Endodermal cell (in vitro differentiated cells): ENCODE data around the gene RBBP6. TPM values are rescaled to one million over a fixed set of nuclear protein-coding genes. Genes with fewer than 3 reads are reported as not detected.

Experiments used
- DNase-seq: peaks from one replicate; pipeline ENCODE4 v3.0.0-alpha.2; 2017
- H3K27ac ChIP-seq: 2 replicates; pipeline ENCODE4 v1.5.1; 2013; ENCODE audit warnings: mild to moderate bottlenecking, low read depth, low read length, moderate library complexity
- H3K27me3 ChIP-seq: 2 replicates; pipeline ENCODE4 v1.6.1; 2013; ENCODE audit warnings: mild to moderate bottlenecking, low read length, moderate library complexity; ENCODE audit not compliant: insufficient read depth, control insufficient read depth, poor library complexity, severe bottlenecking
- H3K36me3 ChIP-seq: 2 replicates; pipeline ENCODE4 v1.7.0; 2013; ENCODE audit warnings: mild to moderate bottlenecking, low read length, moderate library complexity; ENCODE audit not compliant: control insufficient read depth, insufficient read depth
- H3K4me1 ChIP-seq: one replicate; pipeline ENCODE4 v1.7.0; 2013; ENCODE audit warnings: low read length; ENCODE audit not compliant: control insufficient read depth, insufficient read depth
- H3K4me3 ChIP-seq: 2 replicates; pipeline ENCODE4 v1.5.1; 2013; ENCODE audit warnings: mild to moderate bottlenecking, low read length, moderate library complexity
- H3K9ac ChIP-seq: 2 replicates; pipeline ENCODE4 v1.6.1; 2013; ENCODE audit warnings: mild to moderate bottlenecking, low read length, moderate library complexity; ENCODE audit not compliant: poor library complexity, severe bottlenecking; ENCODE audit errors: extremely low read depth
- H3K9me3 ChIP-seq: 2 replicates; pipeline ENCODE4 v1.6.1; 2013; ENCODE audit warnings: mild to moderate bottlenecking, low read length, moderate library complexity; ENCODE audit not compliant: control insufficient read depth
- H3K27ac Mint-ChIP-seq: 2 replicates; pipeline ENCODE4 v1.8.0; 2020; ENCODE audit warnings: mixed read lengths
- H3K27me3 Mint-ChIP-seq: 2 replicates; pipeline ENCODE4 v1.8.0; 2021; ENCODE audit warnings: mild to moderate bottlenecking, mixed read lengths; ENCODE audit not compliant: insufficient read depth
- H3K36me3 Mint-ChIP-seq: 2 replicates; pipeline ENCODE4 v1.8.0; 2020; ENCODE audit warnings: low read depth, mixed read lengths
- H3K4me1 Mint-ChIP-seq: 2 replicates; pipeline ENCODE4 v1.8.0; 2020; ENCODE audit warnings: mixed read lengths
- H3K4me3 Mint-ChIP-seq: 2 replicates; pipeline ENCODE4 v1.8.0; 2020; ENCODE audit warnings: mild to moderate bottlenecking, moderate library complexity, mixed read lengths
- H3K9me3 Mint-ChIP-seq: 2 replicates; pipeline ENCODE4 v1.8.0; 2020; ENCODE audit warnings: mild to moderate bottlenecking, mixed read lengths
- WGBS, 2 experiments: methylation state at CpG; one replicate each; pipeline versions ENCODE4 v1.1.5 to v1.1.7; 2013; ENCODE audit warnings: missing lambda C conversion rate in 2 of 2, mixed read lengths in 1 of 2; ENCODE audit not compliant: insufficient coverage in 1 of 2, insufficient read length in 1 of 2; 5-methylcytosine and 5-hydroxymethylcytosine counted together
- total RNA-seq, 2 donors: library from RNA; stranded (reverse); fragmentation: NEBNext Ultra II Directional in 1 of 2; extraction: Animal tissue kit (Norgen Biotek cat#: 25700) in 1 of 2; gene quantifications; 2 replicates in 1 of 2; 3 replicates in 1 of 2; pipeline ENCODE4 v1.2.1, GENCODE V29; 2021
- TF ChIP-seq, protein P1 (sequence below): fragments of 200-600 bp; sonication (generic); conservative IDR thresholded peaks from 2 replicates; pipeline ENCODE4 v1.5.0; 2021; ENCODE audit warnings: antibody characterized with exemption, mild to moderate bottlenecking

Gene RBBP6
- total RNA-seq, 2 donors from 2014 or later: 70.3 to 76.6 TPM

GRCh38 chr16:24577167-24577566 is 37.8 kb downstream of the RBBP6 start:
- Mint-ChIP-seq H3K4me3 (no peak overlapping the region), H3K27ac (no peak overlapping the region), H3K36me3 (peaks cover 22% of the 10 kb centered on the region), H3K9me3 (peaks cover 35% of the 10 kb centered on the region), H3K4me1 (peaks cover 2% of the 10 kb centered on the region), H3K27me3 (no peaks in the 10 kb centered on the region)
- no peak overlapping the region for H3K9ac ChIP-seq
- no peak overlapping the region for H3K4me3 ChIP-seq
- peaks cover 10% of the 10 kb centered on the region for H3K9me3 ChIP-seq
- H3K36me3 ChIP-seq: peaks cover 10% of the 10 kb centered on the region
- no peaks in the 10 kb centered on the region for H3K27me3 ChIP-seq
- WGBS, 2 experiments: 83 to 92% methylated on average over 7 to 11 of the region's 11 CpGs
- TF ChIP-seq, protein P1, sequence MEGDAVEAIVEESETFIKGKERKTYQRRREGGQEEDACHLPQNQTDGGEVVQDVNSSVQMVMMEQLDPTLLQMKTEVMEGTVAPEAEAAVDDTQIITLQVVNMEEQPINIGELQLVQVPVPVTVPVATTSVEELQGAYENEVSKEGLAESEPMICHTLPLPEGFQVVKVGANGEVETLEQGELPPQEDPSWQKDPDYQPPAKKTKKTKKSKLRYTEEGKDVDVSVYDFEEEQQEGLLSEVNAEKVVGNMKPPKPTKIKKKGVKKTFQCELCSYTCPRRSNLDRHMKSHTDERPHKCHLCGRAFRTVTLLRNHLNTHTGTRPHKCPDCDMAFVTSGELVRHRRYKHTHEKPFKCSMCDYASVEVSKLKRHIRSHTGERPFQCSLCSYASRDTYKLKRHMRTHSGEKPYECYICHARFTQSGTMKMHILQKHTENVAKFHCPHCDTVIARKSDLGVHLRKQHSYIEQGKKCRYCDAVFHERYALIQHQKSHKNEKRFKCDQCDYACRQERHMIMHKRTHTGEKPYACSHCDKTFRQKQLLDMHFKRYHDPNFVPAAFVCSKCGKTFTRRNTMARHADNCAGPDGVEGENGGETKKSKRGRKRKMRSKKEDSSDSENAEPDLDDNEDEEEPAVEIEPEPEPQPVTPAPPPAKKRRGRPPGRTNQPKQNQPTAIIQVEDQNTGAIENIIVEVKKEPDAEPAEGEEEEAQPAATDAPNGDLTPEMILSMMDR: no peak
- DNase-seq: no peak
- no peaks in the 10 kb centered on the region for H3K4me1 ChIP-seq
- H3K27ac ChIP-seq: no peak overlapping the region

DNA sequence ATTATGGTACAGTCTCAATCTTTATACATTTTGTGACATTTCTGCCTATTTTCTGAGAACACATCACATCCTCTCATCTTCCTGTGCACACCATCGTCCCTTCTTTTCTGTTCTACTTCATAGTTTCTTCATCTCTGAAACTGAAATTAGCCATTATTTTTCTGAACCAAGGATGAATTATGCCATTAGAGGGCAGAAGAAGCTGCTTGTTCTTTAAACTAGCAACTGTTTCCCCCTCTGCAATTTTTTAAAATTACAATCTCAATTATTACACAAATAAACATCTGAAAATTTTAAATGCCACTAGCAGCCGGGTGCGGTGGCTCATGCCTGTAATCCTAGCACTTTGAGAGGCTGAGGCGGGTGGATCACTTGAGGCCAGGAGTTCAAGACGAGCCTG is 41.3 kb downstream of the RBBP6 start:
- Mint-ChIP-seq H3K27ac (no peak overlapping the region), H3K36me3 (peaks cover 3% of the 10 kb centered on the region), H3K9me3 (peaks cover 10% of the 10 kb centered on the region), H3K4me1 (no peaks in the 10 kb centered on the region), H3K4me3 (no peak overlapping the region), H3K27me3 (no peaks in the 10 kb centered on the region)
- no peak overlapping the region for H3K27ac ChIP-seq
- H3K36me3 ChIP-seq: no peaks in the 10 kb centered on the region
- no peaks in the 10 kb centered on the region for H3K27me3 ChIP-seq
- TF ChIP-seq, protein P1: peak; percentile 41
- H3K9ac ChIP-seq: no peak overlapping the region
- WGBS, 2 experiments: 90 to 96% methylated on average over 1 to 4 of the region's 5 CpGs
- H3K4me3 ChIP-seq: no peak overlapping the region
- no peak for DNase-seq
- H3K9me3 ChIP-seq: no peaks in the 10 kb centered on the region
- no peaks in the 10 kb centered on the region for H3K4me1 ChIP-seq

DNA sequence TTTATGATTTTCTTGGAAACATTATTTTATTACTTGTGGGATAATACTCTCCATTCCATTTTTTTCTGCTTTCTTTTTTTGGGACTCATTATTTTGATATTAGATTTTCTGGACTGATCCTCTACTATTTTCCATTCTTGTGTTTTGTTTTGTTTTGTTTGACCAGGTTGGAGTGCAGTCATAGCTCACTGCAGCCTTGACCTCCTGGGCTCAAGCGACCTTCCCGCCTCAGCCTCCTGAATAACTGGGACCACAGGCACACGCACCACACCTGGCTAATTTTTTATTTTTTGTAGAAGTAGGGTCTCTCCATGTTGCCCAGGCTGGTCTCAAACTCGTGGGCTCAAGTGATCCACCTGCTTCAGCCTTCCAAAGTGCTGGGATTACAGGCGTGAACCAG is 44.1 kb downstream of the RBBP6 start:
- no peak overlapping the region for H3K4me3 ChIP-seq
- Mint-ChIP-seq H3K27me3 (no peaks in the 10 kb centered on the region), H3K4me3 (no peak overlapping the region), H3K4me1 (no peaks in the 10 kb centered on the region), H3K27ac (no peak overlapping the region), H3K9me3 (no peaks in the 10 kb centered on the region), H3K36me3 (no peaks in the 10 kb centered on the region)
- no peaks in the 10 kb centered on the region for H3K27me3 ChIP-seq
- no peaks in the 10 kb centered on the region for H3K36me3 ChIP-seq
- H3K9me3 ChIP-seq: no peaks in the 10 kb centered on the region
- no peak for DNase-seq
- TF ChIP-seq, protein P1: no peak
- 62 to 92% methylated on average over 4 to 5 of the region's 5 CpGs for WGBS, 2 experiments
- no peak overlapping the region for H3K9ac ChIP-seq
- no peak overlapping the region for H3K27ac ChIP-seq
- no peaks in the 10 kb centered on the region for H3K4me1 ChIP-seq
